GM21515 (cell line): ENCODE results near the gene SPDEF.

Experiments used
- ATAC-seq: cut with Tn5 transposase; IDR thresholded peaks from one replicate; pipeline ENCODE4 v1.9.1; 2021; ENCODE audit not compliant: unreplicated experiment

The SPDEF gene

GRCh38 chr6:34528996-34529664 is 27.0 kb downstream of the SPDEF start:
- ATAC-seq = no peak

- ATAC-seq = no peak
Measured at GRCh38 chr6:34527751-34528670, 28.1 kb downstream of the SPDEF start.

- peak; percentile 87 for ATAC-seq
Measured at GRCh38 chr6:34526992-34527728, 29.0 kb downstream of the SPDEF start.

GRCh38 chr6:34526241-34526972 is 29.7 kb downstream of the SPDEF start:
- ATAC-seq = no peak

- no peak for ATAC-seq
Measured at GRCh38 chr6:34525431-34526175, 30.5 kb downstream of the SPDEF start.

- ATAC-seq = no peak
Measured at GRCh38 chr6:34524971-34525370, 31.2 kb downstream of the SPDEF start.

- ATAC-seq = no peak
Measured at GRCh38 chr6:34524499-34524898, 31.6 kb downstream of the SPDEF start.

GRCh38 chr6:34523441-34524206 is 32.5 kb downstream of the SPDEF start:
- no peak for ATAC-seq

- no peak for ATAC-seq
Measured at GRCh38 chr6:34522761-34523160, 33.4 kb downstream of the SPDEF start.

- ATAC-seq = no peak
Measured at GRCh38 chr6:34521463-34522285, 34.5 kb downstream of the SPDEF start.

GRCh38 chr6:34520645-34521462 is 35.3 kb downstream of the SPDEF start:
- ATAC-seq = no peak

GRCh38 chr6:34519971-34520644 is 36.0 kb downstream of the SPDEF start:
- no peak for ATAC-seq

- ATAC-seq = no peak
Measured at GRCh38 chr6:34518669-34519365, 37.3 kb downstream of the SPDEF start.

GRCh38 chr6:34517966-34518365 is 38.2 kb downstream of the SPDEF start:
- ATAC-seq = no peak

- no peak for ATAC-seq
Measured at GRCh38 chr6:34517461-34517881, 38.7 kb downstream of the SPDEF start.
